ENCODE results near the gene CFAP61.
"Not testable (repeated sequence)": the region's sequence is repeated elsewhere in the genome, so short reads cannot be mapped to it uniquely, and the experiment has no call there.

CFAP61 gene

GRCh38 chr20:20338133-20338730, 285.9 kb downstream of the CFAP61 start:
- no peak for DNase-seq

- no peak for DNase-seq
These were observed 288.1 kb downstream of the CFAP61 start for GRCh38 chr20:20340443-20340842.

- DNase-seq: no peak
These were observed 289.0 kb downstream of the CFAP61 start for GRCh38 chr20:20341371-20341770.

- no peak for DNase-seq
These were observed 289.7 kb downstream of the CFAP61 start for GRCh38 chr20:20342066-20342465.

GRCh38 chr20:20343932-20344331, 291.6 kb downstream of the CFAP61 start:
- no peak for DNase-seq

- DNase-seq: no peak
These were observed 292.1 kb downstream of the CFAP61 start for GRCh38 chr20:20344476-20344875.

- DNase-seq: no peak
These were observed 301.2 kb downstream of the CFAP61 start for GRCh38 chr20:20353576-20353975.

- not testable (repeated sequence) for DNase-seq
These were observed 303.2 kb downstream of the CFAP61 start for GRCh38 chr20:20355503-20355902.

- DNase-seq: no peak
These were observed 306.5 kb downstream of the CFAP61 start for GRCh38 chr20:20358801-20359200.

- no peak for DNase-seq
These were observed 307.3 kb downstream of the CFAP61 start for GRCh38 chr20:20359628-20360027.

- no peak for DNase-seq
These were observed 308.1 kb downstream of the CFAP61 start for GRCh38 chr20:20360464-20360863.

- DNase-seq: no peak
These were observed 310.6 kb downstream of the CFAP61 start for GRCh38 chr20:20362774-20363433.

GRCh38 chr20:20363434-20363798, 311.1 kb downstream of the CFAP61 start:
- DNase-seq: no peak

GRCh38 chr20:20363799-20364592, 311.7 kb downstream of the CFAP61 start:
- no peak for DNase-seq

- DNase-seq: no peak
These were observed 312.5 kb downstream of the CFAP61 start for GRCh38 chr20:20364593-20365479.

- no peak for DNase-seq
These were observed 313.3 kb downstream of the CFAP61 start for GRCh38 chr20:20365480-20366161.

GRCh38 chr20:20366551-20366875, 314.2 kb downstream of the CFAP61 start:
- no peak for DNase-seq

- no peak for DNase-seq
These were observed 314.7 kb downstream of the CFAP61 start for GRCh38 chr20:20366876-20367574.

GRCh38 chr20:20367575-20368417, 315.5 kb downstream of the CFAP61 start, which contains the start of gene INSM1:
INSM1 (plus strand) TSS chr20:20368104; CDS start chr20:20368268, 164 bp downstream.
- no peak for DNase-seq

GRCh38 chr20:20368418-20369249, 316.3 kb downstream of the CFAP61 start:
- no peak for DNase-seq
